C4-2B (cell line): ENCODE data around the gene PPP1CB.

Source experiments
- CTCF ChIP-seq: fragments of 450-650 bp; conservative IDR thresholded peaks from 2 replicates; pipeline ENCODE4 v1.5.1; 2017; ENCODE audit warnings: mild to moderate bottlenecking
- ZFX ChIP-seq: fragments of 450-650 bp; IDR thresholded peaks from 2 replicates; pipeline ENCODE4 v1.6.1; 2017

GRCh38 chr2:28818053-28818452 is 66.4 kb downstream of the PPP1CB start:
- TF ChIP-seq CTCF = no peak
- no peak for TF ChIP-seq ZFX
